ENCODE measurements around the gene ITIH4.
"Not testable (repeated sequence)": the region's sequence is repeated elsewhere in the genome, so short reads cannot be mapped to it uniquely, and the experiment has no call there.

Gene ITIH4

DNA sequence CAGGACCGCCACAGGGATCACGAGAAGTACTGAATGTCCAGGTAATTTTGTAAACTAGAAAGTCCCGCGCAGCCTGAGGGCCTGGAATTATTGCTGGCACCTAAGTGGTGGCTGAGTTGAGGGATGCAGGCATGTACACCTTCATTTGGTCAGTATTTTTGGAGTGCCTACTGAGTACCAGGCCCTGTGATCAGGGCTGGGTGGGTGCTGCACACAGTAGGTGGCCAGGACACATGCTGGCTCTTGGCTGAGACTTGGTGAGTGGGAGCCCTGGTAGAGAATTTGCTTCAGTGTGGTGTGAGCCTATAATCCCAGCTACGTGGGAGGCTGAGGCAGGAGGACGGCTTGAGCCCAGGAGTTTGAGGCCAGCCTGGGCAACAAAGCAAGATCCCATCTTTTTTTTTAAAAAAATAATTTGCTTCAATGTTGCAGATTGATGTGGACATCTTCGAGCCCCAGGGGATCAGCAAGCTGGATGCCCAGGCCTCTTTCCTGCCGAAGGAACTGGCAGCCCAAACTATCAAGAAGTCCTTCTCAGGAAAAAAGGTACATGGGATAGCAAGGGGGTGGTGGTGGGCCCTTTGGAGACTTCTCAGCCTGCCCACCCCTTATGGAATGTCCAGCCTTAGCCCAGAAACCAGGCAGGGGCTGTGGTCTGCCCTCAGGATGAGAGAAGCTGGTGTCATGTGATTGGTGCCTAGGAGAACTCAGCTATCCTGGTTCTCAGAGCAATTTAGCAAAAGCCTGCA lies 50.5 kb downstream of the ITIH4 start:
- DNase-seq, result no peak

GRCh38 chr3:52779011-52779836 lies 51.2 kb downstream of the ITIH4 start:
- no peak for DNase-seq

- DNase-seq, result no peak
Observed at GRCh38 chr3:52777959-52778805, 52.3 kb downstream of the ITIH4 start.

DNA sequence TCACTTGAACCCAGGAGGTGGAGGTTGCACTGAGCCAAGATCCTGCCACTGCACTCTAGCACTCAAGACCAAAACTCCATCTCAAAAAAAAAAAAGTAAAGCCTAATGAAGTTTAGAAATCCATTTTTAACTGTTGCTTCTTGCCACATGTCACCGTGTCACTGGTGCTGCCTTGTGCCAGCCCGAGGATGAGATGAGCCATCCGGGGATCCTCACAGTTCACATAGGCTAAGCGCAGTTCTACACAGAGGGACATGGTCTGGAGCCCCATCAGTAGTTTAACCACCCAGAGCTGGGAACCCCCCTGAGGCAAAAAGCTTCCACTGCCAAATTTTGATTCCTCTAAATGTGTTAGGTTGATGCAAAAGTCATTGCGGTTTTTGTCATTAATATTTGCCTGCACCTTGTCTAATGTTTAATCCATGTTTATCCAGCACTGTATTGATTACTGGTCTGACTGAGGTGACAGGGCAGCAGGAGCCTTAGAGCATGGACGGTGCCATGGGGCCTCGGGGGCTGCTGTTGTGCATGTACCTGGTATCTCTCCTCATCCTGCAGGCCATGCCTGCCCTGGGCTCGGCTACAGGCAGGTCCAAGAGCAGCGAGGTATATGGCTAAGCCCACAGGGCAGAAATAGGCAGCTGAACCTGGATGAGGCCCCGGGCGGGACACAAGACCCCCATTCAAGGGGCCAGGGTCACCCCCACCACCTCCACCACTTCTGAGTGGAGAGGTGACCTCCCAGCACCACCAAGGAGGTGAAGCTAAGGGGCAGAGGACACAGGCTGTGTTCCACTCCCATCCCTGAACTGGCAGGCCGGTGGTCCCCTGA lies 53.1 kb downstream of the ITIH4 start, which contains the start of gene ITIH1:
TSS of gene ITIH1 (plus strand) at position 473 of the 832 bp plus-strand sequence. CDS start at position 490, 17 bp downstream.
- no peak for DNase-seq

DNA sequence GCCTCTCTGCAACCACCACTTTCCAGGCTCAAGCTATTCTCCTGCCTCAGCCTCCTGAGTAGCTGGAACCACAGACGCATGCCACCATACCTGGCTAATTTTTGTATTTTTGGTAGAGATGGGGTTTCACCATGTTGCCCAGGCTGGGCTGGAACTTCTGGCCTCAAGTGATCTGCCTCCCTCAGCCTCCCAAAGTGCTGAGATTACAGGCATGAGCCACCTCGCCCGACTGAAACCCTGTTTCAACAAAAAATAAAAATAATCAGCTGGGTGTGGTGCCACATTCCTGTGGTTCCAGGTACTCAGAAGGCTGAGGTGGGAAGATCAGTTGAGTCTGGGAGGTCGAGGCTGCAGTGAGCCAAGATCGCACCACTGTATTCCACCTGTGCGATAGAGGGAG lies 54.0 kb downstream of the ITIH4 start:
- DNase-seq, result not testable (repeated sequence)

DNA sequence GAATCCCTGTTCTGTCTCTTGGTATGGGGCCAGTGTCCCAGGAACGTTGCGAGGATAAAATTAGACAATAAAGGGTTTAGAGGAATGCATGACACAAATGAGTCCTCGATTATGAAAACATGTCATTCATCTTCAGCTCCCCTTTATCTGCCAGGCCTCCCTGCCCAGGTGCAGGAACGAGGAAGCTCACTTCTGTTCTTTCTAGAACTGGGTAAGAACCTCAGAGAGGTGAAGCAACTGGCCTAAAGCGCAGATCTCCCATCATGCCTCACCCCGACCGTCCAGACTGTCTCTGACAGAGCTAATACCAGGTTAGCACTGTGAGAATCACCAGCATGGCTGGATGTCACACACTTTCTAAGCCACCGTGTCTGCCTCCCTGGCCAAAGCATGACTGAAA lies 54.6 kb downstream of the ITIH4 start:
- no peak for DNase-seq

DNA sequence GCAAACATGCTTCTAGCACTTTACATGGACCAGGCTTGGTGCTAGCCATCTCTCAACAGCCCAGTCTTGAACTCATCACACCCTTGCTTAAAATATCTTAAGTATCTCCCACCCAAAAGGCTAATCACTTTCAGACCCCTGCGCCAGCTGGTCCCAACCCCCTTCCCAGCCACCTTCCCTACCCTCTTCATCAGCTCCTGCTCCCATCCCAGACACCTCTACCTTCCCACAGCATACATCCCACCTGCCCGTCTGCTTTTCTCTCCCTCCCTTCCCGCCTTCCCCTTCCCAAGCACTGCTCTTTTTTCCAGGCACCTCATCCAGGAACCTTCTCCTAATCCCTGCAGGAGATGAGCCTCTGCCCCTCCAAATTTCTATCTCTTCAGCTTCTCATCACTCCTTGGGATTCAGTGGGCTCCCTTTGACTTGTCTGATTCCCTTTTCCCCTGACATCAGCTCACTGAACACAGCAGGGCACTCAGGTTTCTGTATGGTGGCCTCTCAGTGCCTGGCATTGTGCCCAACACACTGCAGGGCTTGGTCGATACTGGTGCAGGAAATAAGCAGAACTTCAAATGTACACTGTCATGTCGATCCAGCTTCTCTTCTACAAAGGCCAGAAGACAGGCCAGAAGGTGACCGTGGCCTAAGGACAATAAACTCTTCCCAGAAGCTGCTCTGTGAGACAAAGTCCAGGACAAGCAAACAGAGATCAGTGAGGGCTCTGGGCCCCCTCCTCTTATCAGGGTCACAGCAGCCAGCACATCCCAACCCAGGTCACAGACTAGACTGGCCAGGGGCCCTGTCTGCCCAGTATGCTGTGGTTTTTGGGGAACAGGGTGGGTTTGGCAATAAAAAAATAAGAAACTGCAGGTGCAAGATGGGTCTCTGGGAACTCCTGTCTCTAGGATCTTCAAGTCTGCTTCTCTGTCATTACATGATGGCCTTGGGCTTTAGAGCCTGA lies 55.3 kb downstream of the ITIH4 start:
- DNase-seq, result no peak

DNA sequence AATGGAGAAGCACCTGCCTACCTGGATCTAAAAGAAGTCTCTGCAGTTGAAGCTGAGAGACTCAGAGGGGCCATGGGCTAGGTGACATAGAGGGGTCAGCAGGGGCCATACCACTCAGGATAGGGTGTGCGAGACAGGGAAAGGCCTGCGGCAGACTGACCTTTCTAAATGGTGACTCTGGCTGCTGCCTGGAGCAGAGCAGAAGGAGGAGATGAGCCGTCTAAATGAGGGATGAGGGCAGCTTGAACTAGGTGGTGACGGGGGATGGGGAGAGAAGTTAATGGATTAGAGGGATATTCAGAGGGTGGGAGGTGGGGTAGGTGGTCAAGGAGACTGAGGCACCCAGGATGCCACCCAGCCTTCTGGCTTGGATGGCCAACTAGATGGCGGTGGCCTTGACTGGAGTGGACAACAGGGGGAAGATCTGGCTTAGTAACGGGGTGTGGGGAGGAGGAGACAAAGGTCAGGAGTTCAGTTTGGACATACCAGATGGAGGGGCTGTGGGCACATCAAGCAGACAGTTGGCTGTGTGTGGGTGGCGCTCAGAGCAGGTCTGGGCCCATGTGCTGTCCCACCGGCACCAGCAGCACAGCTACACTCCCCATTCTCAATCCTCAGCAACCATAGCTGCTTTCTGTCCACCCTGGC lies 56.3 kb downstream of the ITIH4 start:
- DNase-seq, result no peak

- DNase-seq, result no peak
Observed at GRCh38 chr3:52773361-52774065, 57.0 kb downstream of the ITIH4 start.

DNA sequence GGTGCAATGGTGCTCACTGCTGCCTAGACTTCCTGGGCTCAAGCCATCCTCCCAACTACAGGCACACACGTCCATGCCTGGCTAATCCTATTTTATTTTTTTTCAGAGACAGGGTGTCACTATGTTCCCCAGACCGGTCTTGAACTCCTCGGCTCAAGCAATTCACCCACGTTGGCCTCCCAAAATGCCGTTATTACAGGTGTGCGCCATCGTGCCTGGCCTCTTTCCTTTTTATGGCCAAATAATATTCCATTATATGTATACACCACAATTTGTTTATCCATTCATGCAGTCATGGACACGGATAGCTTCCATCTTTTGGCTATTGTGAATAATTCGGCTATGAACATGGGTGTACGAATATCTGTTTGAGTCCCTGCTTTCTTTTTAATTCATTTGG lies 58.8 kb downstream of the ITIH4 start:
- DNase-seq, result no peak

DNA sequence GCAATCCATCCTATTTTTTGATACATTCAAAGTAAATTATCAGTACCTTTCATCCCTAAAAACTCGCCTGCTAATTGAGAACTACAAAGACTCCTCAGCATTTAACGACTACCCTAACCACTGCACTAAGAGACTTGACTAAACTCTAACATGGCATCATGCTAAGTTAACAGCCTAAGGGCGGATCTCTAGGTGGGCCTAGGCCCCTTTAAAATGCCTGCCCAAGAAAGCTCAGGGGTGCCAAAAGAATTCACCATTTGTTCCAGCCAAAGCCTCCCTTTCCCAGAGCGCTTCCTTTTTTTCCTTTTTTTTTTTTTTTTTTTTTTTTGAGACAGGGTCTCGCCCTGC lies 59.2 kb downstream of the ITIH4 start:
- no peak for DNase-seq

DNA sequence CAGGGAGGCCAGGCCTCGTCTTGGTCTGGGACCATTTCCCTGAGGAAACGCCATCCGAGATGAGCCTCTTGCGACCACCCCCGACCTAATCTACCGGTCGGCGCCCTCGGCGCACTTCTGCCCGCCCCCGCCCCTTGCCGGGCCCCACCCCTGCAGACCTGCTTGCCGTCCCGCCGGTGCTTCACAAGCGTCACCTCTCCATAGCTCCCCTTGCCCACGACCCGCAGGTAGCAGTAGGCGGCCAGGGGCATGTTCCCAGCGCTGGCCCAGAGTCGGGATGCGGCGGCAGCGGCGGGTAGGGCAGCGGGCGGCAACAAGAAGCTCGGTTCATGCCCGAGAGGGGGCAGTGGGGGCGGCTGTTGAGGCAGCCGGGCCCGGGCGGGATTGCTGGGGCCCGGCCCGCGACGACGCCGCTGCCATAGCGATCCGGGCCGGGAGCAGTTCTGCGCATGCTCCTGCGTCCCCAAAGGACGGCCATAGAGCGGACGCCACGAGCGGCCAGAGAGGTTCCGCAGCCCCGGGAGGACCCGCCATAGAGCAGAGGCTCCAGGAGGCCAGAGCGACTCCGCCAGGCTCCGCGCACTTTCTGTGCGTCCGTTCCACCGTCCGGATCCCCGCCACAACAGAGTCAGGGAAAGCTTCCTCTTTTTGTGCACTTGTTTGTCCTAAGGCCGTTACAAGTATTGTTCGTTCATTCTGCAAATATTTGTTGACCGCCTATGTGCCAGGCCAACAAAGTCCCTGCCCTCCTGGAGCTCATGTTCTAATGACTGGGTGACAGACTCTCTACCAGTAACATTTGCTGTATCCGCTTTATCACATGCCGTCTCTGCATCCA lies 59.8 kb downstream of the ITIH4 start, which contains the start of gene NEK4:
TSS of gene NEK4 (minus strand) at position 445 of the 838 bp plus-strand sequence. CDS start at position 251, 194 bp downstream.
- DNase-seq, result peak; percentile 49

DNA sequence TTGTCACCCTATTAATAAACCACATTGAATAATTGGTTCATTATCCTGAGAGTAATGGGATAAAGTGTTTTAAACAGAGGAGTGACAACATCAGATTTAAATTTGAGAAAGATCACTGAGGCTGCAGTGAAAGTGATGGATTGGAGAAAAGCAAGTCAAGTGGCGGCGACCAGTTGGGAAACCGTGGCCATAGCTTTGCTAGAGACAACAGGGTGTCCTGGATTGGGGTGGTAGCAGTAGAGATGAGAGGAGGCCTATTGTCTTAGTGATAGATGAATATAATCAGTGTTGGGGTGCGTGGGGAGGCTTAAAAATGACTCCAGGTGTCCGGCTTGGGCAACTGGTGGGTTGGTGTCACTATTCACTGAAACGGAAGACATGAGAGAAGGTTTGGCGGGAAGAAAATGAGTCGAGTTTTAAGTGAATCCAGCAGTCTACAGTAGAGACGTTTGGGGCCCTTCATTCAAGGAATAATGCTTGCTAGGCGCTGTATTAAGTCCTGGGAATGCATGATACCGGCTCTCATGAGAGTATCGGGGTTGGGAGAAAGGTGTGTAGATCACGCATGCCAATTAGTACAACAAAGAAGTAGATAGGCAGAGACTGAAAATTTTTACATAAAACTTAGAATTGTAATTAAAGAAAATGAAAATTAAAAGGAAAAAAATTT lies 60.6 kb downstream of the ITIH4 start:
- no peak for DNase-seq

DNA sequence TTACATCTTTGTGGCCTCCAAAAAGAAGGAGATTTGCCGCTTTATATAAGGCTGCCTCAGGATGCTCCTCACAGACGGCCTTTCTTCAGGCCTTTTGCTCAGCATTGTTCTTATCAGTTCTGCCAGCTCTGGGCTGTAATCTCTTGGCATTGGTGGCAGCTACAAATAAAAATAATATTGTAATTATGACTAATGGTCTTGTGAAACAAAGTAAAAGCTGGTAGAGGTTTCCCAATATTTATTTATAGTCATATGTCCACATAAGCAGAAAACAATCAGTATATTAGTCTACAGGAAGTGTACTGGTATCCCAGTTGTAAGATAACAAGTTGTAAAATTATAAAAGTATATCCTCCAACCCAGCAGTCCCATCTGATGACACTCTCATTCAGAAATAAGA lies 67.0 kb downstream of the ITIH4 start:
- no peak for DNase-seq

Measured in effector CD8-positive, alpha-beta T cell (primary cell).